T-helper 17 cell (primary cell): ENCODE measurements around the gene TBC1D22A. TPM values are rescaled to one million over a fixed set of nuclear protein-coding genes. Genes with fewer than 3 reads are reported as not detected.

Experiments
- ATAC-seq: fragments of 150-1000 bp; cut with Tn5 transposase; 2 replicates; pipeline ENCODE4 v1.10.0; 2021; ENCODE audit warnings: mild to moderate bottlenecking, moderate library complexity
- DNase-seq, 3 donors: peaks; one replicate each; pipeline versions ENCODE4 v3.0.0 to v3.0.0-alpha.2; 2020 to 2021
- H3K9me3 ChIP-seq: one replicate; pipeline ENCODE4 v1.7.0; 2013; ENCODE audit warnings: low read length, mild to moderate bottlenecking; ENCODE audit not compliant: control insufficient read depth, poor library complexity, severe bottlenecking
- H3K27ac Mint-ChIP-seq: one replicate; pipeline ENCODE4 v1.8.0; 2022; ENCODE audit warnings: mild to moderate bottlenecking, moderate library complexity, mixed read lengths
- H3K27me3 Mint-ChIP-seq: one replicate; pipeline ENCODE4 v1.8.0; 2022; ENCODE audit warnings: mixed read lengths
- H3K36me3 Mint-ChIP-seq: one replicate; pipeline ENCODE4 v1.8.0; 2022; ENCODE audit warnings: low read depth, mixed read lengths
- H3K4me1 Mint-ChIP-seq: one replicate; pipeline ENCODE4 v1.8.0; 2022; ENCODE audit warnings: mild to moderate bottlenecking, mixed read lengths
- H3K4me3 Mint-ChIP-seq: one replicate; pipeline ENCODE4 v1.8.0; 2022; ENCODE audit warnings: mild to moderate bottlenecking, moderate library complexity, mixed read lengths
- total RNA-seq, 4 donors: library from RNA in 2 of 4; stranded (reverse) in 2 of 4; gene quantifications; one replicate each; pipeline ENCODE4 v1.2.3 and lab custom pipeline; 2022 to 2026

The TBC1D22A gene
- total RNA-seq, 2 donors from 2014 or later = 42.1 to 43.8 TPM

DNA sequence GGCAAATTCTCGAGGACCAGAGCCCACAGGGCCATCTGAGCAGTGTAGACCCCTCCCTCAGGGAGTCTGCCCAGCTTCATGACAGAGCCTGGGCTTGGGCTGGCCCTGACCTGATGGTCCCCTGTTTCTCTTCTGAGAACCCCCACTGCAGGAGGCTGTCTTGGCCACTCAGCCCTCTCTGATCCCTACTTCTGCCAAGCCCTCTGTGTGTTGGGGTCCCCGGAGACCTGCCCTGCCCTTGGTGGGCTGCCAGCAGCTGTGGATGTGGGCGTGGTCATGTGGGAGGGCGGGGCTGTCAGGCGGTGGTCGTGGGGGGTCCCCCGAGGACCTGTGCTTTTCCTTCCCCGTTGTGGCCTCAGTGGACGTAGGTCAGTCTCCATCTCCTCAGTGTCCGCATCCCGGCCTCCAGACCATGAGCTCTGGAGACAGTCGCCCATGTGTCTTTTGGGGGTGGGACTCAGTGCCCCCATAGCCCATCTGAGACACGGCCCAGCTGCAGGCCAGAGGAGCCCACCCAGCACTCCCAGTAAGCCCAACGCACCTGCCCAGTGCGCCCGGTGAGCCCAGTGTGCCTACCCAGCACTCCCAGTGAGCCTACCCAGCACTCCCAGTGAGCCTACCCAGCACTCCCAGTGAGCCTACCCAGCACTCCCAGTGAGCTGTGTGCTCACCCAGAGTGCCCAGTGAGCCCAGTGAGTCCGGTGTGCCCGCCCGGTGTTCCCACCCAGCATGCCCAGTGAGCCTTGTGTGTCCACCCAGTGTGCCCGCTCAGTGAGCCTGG lies 409.2 kb downstream of the TBC1D22A start:
- DNase-seq (peak in 1 of 3 donors; percentile 4), ATAC-seq (no peak)
- Mint-ChIP-seq H3K4me3 (no peak overlapping the region), H3K27me3 (no peaks in the 10 kb centered on the region), H3K27ac (no peak overlapping the region), H3K36me3 (peaks cover 6% of the 10 kb centered on the region), H3K4me1 (peaks cover 4% of the 10 kb centered on the region)
- H3K9me3 ChIP-seq = no peaks in the 10 kb centered on the region

DNA sequence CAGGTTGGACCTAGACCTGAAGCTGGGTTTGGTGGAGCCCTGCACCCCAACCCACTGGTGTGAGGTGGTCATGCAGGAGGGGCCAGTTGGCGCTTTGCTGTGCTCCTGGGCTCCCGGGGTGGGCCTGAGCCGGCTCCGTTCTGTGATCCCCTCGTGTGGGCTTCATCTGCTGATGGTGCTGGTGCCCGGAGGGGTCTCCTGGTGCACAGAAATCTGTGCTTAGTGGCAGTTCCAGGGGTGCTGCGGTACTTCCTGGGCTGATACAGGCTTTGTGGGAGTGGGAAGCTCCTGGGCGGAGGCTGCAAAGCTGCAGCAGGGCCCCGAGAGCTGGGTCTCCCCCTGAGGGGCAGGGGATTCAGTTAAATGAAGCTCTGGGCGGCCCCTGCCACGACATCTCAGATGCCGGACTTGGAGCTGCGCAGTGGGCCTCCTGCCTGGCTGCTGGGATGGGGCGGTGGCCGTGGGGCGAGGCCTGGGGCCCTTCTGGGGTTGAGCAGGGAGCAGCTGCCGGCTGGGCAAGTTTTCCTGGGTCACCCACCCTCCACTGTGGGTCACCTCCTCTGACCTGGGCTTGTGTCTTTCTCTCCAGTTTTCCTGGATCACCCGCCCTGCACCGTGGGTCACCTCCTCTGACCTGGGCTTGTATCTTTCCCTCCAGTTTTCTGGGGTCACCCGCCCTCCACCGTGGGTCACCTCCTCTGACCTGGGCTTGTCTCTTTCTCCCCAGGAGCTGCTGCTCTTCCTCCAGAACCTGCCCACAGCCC lies 410.5 kb downstream of the TBC1D22A start:
- no peak overlapping the region for H3K27ac Mint-ChIP-seq
- peak in 2 of 3 donors; percentile 6 to 8 for DNase-seq
- peaks cover 1% of the 10 kb centered on the region for H3K4me1 Mint-ChIP-seq
- H3K9me3 ChIP-seq = no peaks in the 10 kb centered on the region
- no peak for ATAC-seq
- peaks cover 9% of the 10 kb centered on the region for H3K36me3 Mint-ChIP-seq
- no peaks in the 10 kb centered on the region for H3K27me3 Mint-ChIP-seq
- H3K4me3 Mint-ChIP-seq = no peak overlapping the region

GRCh38 chr22:47173535-47174021 lies 411.1 kb downstream of the TBC1D22A start:
- H3K9me3 ChIP-seq = no peaks in the 10 kb centered on the region
- Mint-ChIP-seq H3K36me3 (peaks cover 9% of the 10 kb centered on the region), H3K4me3 (peak overlapping the region; percentile 12), H3K4me1 (no peaks in the 10 kb centered on the region), H3K27me3 (no peaks in the 10 kb centered on the region), H3K27ac (no peak overlapping the region)
- ATAC-seq (no peak), DNase-seq (peak in 2 of 3 donors; percentile 2 to 8)

DNA sequence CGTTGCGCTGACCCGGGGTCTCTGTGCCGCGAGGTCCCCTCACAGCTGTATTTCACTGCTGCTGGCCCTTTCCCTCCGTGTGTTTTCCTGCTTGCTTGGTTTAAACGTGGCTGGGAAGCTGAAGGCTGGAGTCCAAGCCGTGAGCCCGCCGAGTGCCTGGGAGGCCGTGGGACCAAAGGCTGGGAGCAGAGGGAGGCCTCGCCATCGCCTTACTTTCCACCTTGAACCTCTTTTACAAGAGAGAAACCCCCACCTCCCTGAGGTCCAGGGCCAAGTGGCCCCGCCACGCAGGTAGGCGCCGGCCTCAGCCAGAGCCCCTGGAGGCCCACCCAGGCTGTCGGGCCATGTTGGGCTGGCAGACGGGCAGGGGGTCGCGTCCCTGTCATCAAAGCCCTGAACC lies 411.6 kb downstream of the TBC1D22A start:
- DNase-seq = peak in 1 of 3 donors; percentile 4
- H3K27ac Mint-ChIP-seq = no peak overlapping the region
- peaks cover 9% of the 10 kb centered on the region for H3K36me3 Mint-ChIP-seq
- peak overlapping the region; percentile 12 for H3K4me3 Mint-ChIP-seq
- no peaks in the 10 kb centered on the region for H3K9me3 ChIP-seq
- ATAC-seq = no peak
- H3K4me1 Mint-ChIP-seq = no peaks in the 10 kb centered on the region
- H3K27me3 Mint-ChIP-seq = no peaks in the 10 kb centered on the region

GRCh38 chr22:47174671-47175112 lies 412.2 kb downstream of the TBC1D22A start:
- Mint-ChIP-seq H3K36me3 (peaks cover 9% of the 10 kb centered on the region), H3K27me3 (no peaks in the 10 kb centered on the region), H3K27ac (no peak overlapping the region), H3K4me1 (no peaks in the 10 kb centered on the region), H3K4me3 (no peak overlapping the region)
- DNase-seq (peak in 1 of 3 donors; percentile 4), ATAC-seq (no peak)
- no peaks in the 10 kb centered on the region for H3K9me3 ChIP-seq

DNA sequence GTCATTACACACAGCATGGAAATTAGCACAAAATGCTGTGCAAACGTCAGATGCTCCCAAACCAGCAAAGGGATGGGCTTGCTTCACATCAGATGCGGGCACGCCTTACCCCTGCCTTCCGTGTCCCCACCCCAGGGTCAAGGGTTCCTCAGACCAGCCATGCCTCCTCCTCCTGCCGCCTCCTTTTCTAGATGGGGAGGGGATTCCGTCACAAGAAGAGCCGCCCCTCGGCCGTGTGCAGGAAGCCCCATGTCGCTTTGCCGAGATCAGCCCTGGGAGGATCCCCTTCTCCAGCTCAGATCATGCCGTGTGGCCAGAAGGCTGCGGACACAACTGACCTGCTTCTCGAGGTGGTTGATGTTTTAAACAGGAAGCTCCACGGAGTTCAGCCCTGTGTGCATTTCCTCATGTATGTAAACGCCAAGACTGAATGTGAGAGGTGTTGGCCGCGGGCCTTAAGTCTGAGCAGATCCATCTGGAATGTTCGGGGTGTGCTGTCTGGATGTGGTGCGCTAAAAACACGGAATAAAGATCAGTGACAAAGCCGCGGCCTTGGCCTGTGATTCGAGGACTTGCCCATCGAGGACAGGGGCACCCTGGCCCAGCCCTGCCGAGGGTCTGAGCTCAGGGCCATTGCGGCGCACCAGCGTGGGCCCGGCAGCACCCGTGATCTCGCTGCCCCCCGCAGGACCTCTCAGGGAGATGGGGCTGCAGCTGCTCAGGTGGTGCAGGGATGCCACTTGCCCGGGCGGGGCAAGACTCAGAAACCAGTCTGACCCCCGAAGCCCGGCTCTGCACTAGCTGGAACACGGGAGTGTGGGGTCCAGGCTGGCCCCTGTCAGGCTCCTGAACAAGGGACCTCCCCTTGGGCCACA lies 412.9 kb downstream of the TBC1D22A start:
- no peak overlapping the region for H3K27ac Mint-ChIP-seq

GRCh38 chr22:47176026-47176389 lies 413.6 kb downstream of the TBC1D22A start:
- no peak overlapping the region for H3K4me3 Mint-ChIP-seq
- no peaks in the 10 kb centered on the region for H3K9me3 ChIP-seq

More for the DNA sequence above, 412.9 kb downstream of the TBC1D22A start:
- DNase-seq = peak in 2 of 3 donors; percentile 6 to 9
- Mint-ChIP-seq H3K36me3 (peaks cover 4% of the 10 kb centered on the region), H3K27me3 (no peaks in the 10 kb centered on the region), H3K4me3 (no peak overlapping the region), H3K4me1 (no peaks in the 10 kb centered on the region)
- ATAC-seq = no peak
- H3K9me3 ChIP-seq = no peaks in the 10 kb centered on the region

GRCh38 chr22:47176573-47177333 lies 414.3 kb downstream of the TBC1D22A start:
- Mint-ChIP-seq H3K27ac (no peak overlapping the region), H3K4me3 (no peak overlapping the region), H3K4me1 (no peaks in the 10 kb centered on the region), H3K27me3 (no peaks in the 10 kb centered on the region), H3K36me3 (peaks cover 4% of the 10 kb centered on the region)
- DNase-seq = peak in 2 of 3 donors; percentile 3 to 8
- ATAC-seq = no peak
- no peaks in the 10 kb centered on the region for H3K9me3 ChIP-seq

More at GRCh38 chr22:47176026-47176389, 413.6 kb downstream of the TBC1D22A start:
- Mint-ChIP-seq H3K36me3 (peaks cover 4% of the 10 kb centered on the region), H3K4me1 (no peaks in the 10 kb centered on the region), H3K27me3 (no peaks in the 10 kb centered on the region), H3K27ac (no peak overlapping the region)
- ATAC-seq (no peak), DNase-seq (peak in 1 of 3 donors; percentile 4)

DNA sequence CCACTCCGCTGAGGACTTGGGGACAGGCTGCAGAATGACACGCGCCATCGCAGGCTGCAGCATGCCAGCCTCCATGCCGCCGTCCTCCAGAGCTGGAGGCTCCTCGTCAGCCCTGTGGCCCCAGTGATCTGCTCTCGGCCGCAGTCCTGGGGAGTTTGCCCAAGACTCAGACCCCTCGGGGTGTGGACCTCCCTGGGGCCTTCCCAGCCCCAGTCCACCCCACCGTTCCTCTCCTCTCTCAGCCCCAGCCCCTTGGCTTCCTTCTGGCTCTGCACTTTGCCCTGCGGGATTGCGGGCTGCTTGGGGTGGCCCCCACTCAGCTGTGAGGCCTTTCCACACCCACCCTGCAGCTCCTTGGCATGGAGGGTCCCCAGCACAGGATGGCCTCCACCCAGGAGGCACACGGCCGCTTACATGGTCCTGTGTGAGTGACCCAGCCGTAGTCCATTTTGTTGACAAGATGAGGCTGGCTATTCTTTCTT lies 414.9 kb downstream of the TBC1D22A start:
- peak in 1 of 3 donors; percentile 1 for DNase-seq
- Mint-ChIP-seq H3K4me3 (no peak overlapping the region), H3K36me3 (peaks cover 4% of the 10 kb centered on the region), H3K27me3 (no peaks in the 10 kb centered on the region), H3K4me1 (no peaks in the 10 kb centered on the region), H3K27ac (no peak overlapping the region)
- no peaks in the 10 kb centered on the region for H3K9me3 ChIP-seq
- no peak for ATAC-seq

GRCh38 chr22:47178339-47178738 lies 415.9 kb downstream of the TBC1D22A start:
- H3K4me3 Mint-ChIP-seq = no peak overlapping the region

DNA sequence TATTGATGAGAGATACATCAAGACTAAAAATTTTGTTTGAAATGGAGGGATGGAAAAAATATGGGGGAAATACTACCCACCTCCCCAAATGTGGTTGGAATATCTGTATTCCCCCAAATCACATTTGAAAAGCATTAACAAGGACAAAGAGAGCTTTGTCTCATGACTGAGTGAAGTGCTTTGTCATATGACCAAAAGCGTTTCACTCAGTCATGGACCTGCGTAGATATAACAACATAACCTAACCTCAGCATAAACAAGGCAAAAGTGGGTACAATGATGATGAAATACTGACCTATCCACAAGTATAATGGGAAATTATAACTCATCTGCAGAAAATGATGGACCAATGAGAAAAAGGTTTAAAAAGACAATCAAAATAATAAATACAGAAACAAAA lies 418.3 kb downstream of the TBC1D22A start:
- Mint-ChIP-seq H3K4me1 (no peaks in the 10 kb centered on the region), H3K27me3 (no peaks in the 10 kb centered on the region), H3K36me3 (peaks cover 3% of the 10 kb centered on the region), H3K27ac (no peak overlapping the region), H3K4me3 (no peak overlapping the region)
- H3K9me3 ChIP-seq = no peaks in the 10 kb centered on the region
- ATAC-seq (no peak), DNase-seq (no peak)

More at GRCh38 chr22:47178339-47178738, 415.9 kb downstream of the TBC1D22A start:
- Mint-ChIP-seq H3K27ac (no peak overlapping the region), H3K36me3 (peaks cover 4% of the 10 kb centered on the region), H3K4me1 (no peaks in the 10 kb centered on the region), H3K27me3 (no peaks in the 10 kb centered on the region)
- DNase-seq (no peak), ATAC-seq (no peak)
- no peaks in the 10 kb centered on the region for H3K9me3 ChIP-seq
